DND-41 (cell line): ENCODE results near the gene DSCAM.

ENCODE experiments used
- CTCF ChIP-seq: IDR thresholded peaks from 2 replicates; pipeline ENCODE4 v1.5.1; 2012; ENCODE audit warnings: borderline replicate concordance, low read length, moderate library complexity, mild to moderate bottlenecking; ENCODE audit not compliant: poor library complexity, severe bottlenecking; ENCODE audit errors: extremely low read depth
- EZH2 ChIP-seq: IDR thresholded peaks from 3 replicates; pipeline ENCODE4 v1.6.1; 2012; ENCODE audit warnings: borderline replicate concordance, low read depth, mild to moderate bottlenecking, moderate library complexity, low read length, inconsistent platforms; ENCODE audit not compliant: severe bottlenecking

- TF ChIP-seq CTCF = no peak
- no peak for TF ChIP-seq EZH2
Measured at GRCh38 chr21:40200946-40201345, 646.0 kb downstream of the DSCAM start.
